GF-D8 (cell line): ENCODE results near the gene PNMA8A.

Source experiments
- DNase-seq: peaks from one replicate; lab custom pipeline; 2025; lab: John Stamatoyannopoulos, UW

The PNMA8A gene

DNA sequence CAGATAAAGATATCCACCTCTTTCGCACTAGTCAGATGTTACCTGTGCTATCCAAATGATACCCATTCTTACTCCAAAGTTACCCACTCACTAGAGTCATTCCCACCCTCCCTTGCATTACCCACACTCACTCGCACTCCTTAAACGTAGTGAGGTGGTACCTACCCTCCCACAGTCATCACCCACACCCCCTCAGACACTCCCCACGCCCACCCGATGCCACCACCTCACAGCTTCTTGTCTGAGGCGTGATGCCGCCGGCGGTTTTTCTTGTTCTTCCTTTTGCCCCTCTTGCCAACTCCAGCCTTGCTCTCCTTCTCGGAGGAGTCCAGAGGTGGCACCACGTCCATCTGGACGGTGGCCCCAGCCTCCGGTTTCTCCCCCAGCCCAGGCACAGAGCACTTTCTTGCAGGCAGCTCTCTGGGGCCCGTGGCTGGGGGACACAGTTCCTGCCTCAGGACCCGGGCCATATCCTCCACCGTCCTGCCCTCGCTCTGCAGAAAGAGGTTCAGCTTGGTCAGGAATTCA lies 43.8 kb downstream of the PNMA8A start:
- DNase-seq: no peak

DNA sequence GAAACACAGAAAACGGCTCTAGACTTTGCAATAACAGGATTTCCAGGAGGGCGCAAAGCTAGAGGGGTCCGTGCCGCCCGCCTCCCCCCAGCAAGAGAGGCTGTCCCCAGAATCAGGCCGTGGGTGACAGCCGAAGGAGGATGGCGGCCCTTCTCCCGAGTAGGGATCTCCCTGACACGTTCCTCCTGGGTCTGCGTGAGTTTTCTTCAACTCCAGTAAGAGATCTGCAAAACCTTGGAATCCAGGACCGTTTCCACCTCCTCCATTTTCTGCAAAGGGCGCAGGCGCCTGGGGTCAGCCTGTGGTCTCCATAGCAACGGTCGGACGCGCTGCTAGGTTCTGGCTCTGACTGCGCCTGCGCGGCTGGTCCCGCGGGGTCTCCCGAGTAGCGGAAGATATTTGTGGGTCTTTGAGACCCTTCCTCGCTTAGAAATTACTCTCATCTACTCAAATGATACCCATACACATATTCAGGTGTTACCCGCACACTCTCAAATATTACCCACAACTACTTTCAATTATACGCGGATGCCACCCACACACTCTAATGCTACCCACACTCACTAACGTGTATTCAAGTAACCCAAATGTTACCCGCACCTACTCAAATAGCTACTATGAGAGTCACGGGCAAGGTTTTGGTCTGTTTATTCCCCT lies 44.7 kb downstream of the PNMA8A start:
- no peak for DNase-seq

DNA sequence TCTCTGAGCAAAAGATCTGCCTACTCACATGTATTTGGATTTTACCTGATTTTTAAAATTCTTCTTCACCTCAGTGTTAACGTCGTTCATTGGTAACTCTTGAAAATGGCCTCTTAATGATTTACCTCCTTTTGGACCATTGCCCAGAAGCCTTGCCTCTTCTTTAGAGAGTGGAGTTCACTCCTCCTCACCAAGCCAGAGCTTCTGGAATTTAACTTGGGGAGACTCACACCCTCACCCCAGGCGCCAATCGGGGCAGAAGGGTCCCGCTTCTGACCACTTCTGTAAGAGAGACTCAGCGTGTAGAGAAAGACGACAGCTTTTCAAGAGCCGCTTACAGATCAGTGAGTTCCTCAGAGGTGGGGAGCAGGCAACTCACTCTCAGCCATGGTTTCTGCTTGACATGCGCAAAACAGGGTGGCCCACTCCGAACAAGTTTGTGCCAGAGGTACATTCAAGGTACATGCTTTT lies 45.3 kb downstream of the PNMA8A start:
- no peak for DNase-seq

DNA sequence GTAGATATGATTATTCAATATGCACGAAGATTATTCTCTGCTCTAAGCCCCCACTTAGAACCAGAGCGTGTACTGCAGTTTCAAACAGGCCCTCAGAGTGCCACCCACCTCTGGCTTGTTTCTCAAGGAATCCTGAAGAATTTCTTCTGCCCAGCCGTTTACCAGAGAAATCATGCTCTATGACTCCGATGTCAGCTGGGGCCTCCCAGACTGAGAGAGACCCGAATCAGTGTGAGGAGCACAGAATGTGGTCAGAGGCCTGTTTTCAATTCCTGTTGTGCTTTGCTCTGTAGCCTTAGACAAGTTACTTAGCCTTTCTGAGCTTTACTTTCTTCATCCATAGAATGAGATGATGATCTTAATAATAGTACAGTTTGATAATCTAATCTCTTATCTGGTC lies 48.2 kb downstream of the PNMA8A start:
- DNase-seq: no peak

DNA sequence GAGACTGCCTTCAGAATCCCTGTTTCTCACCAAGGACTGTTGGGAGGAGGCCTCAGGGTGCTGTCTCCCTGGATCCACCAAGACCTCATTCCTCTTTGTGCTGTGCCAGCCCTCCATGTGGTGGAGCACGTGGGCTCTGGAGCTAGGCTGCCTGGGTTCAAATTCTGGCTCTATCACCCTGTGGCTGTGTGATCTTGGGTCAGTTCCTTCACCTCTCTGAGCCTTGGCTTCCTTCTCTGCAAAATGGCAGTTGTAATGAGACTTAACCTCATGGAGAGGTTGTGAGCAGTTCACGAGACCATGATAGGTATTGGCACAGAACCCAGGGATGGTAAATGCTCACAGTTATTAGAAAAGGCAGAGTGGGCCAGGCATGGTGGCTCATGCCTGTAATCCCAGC lies 49.0 kb downstream of the PNMA8A start:
- DNase-seq: no peak

DNA sequence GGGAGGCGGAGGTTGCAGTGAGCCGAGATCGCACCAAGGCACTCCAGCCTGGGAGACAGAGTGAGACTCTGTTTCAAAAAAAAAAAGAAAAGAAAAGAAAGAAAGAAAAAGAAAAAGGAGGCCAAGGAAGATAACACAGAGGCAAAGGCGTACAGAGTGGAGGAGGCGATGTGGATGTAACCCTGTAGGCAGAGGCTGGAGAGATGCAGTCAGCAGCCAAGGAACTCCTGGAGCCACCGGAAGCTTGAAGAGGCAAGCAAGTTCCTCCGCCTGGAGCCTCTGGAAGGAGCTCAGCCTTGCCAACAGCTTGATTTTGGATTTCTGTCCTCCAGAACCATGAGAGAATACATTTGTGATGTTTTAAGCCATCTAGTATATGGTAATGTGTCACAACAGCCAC lies 51.3 kb downstream of the PNMA8A start:
- no peak for DNase-seq
